H1 (cell line): ENCODE data around the gene INPP4A. TPM values are rescaled to one million over a fixed set of nuclear protein-coding genes. Genes with fewer than 3 reads are reported as not detected.

Experiments
- CHD1 ChIP-seq: IDR thresholded peaks from 2 replicates; pipeline ENCODE4 v1.6.1; 2012; ENCODE audit warnings: low read depth, low read length, improper control_type of control experiment
- polyA plus RNA-seq, 7 experiments: library from polyadenylated mRNA; depleted of rRNA in 3 of 7; stranded (reverse) in 5 of 7; unstranded in 2 of 7; fragments of >200 nt in 5 of 7; fragments of 200-250 nt in 2 of 7; gene quantifications; 1 replicate in 5 of 7; 2 replicates in 1 of 7; 4 replicates in 1 of 7; pipeline versions ENCODE4 v1.2.1 to v1.2.3, GENCODE V29; 2011 to 2013; ENCODE audit warnings: missing spikeins in 2 of 7, mixed read lengths in 2 of 7
- total RNA-seq: library from RNA; stranded (reverse); fragmentation: NEBNext Ultra II Directional; extraction: Animal tissue kit (Norgen Biotek cat#: 25700); gene quantifications from 2 replicates; pipeline ENCODE4 v1.2.1, GENCODE V29; 2021

Gene INPP4A
- total and polyA plus RNA-seq, 2 of the 8 experiments (the other 6 are each of a cell fraction or from before 2014, with no cell fraction given) = 25.6 to 34.3 TPM

DNA sequence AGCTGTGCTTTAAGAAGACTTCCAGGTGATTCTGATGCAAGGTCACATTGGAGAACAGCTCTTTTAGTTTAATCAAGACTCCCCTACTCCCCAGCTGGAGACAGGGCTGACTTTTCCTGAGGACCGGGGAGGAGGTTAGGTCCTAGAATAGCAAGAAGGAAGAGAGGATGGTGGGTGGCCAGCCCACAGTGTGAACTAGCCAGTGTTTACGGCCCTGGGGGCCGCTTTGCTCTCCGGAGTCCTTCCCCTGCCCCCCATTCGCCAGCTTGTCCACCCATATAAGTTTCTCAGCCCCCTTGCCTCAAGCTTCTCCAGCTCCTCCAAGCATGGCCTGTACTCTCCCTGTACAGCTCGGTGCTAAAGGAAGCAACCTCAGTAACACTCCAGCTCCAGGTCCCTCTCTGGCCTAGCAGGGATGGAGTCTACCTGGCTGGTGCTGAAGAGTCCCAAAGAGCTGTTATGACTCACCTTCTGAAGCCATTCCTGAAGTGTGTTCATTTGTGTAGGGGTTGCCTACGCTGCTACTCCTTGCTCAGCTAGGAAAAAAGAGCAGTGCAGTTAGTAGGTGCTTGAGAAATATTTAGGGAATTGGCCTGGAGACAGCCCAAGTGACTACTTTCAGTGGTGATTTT, 7.9 kb downstream of the INPP4A start (continued):
- TF ChIP-seq CHD1 = no peak
